GM21619 (cell line): ENCODE measurements around the gene PHF13.
"Not testable (repeated sequence)": the region's sequence is repeated elsewhere in the genome, so short reads cannot be mapped to it uniquely, and the experiment has no call there.

Experiments
- ATAC-seq: cut with Tn5 transposase; IDR thresholded peaks from one replicate; pipeline ENCODE4 v1.9.1; 2021; ENCODE audit not compliant: unreplicated experiment

Gene PHF13

GRCh38 chr1:6657138-6657537 is 43.6 kb downstream of the PHF13 start:
- ATAC-seq = no peak

GRCh38 chr1:6658359-6659060 is 45.0 kb downstream of the PHF13 start:
- ATAC-seq = no peak

DNA sequence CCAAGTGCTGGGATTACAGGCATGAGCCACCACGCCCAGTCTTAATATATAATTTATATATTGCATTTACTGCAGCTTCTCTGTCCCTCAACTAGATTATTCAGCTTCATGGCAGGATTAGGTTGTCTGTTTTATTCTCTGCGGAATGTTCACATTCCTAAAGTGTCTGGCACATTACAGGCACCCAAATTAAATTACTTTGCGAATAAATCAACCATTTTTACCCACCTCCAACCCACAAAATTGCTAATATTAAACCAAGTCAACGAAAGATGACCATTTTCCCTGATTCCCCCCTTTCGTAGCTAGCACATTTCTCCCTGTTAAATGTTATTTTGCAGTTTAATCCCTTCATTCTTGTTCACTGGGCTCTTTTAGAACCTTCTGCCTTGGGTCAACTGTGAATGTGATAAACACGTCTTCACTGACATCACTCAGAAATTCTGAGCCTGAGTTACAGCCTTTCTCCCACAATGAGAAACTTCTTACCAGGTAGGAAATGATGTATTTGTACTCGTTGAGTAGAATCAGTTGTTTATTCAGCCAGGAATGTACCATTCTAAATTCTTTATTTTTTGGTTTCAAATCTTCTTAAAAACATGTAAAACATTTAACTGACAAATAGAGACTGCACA is 47.0 kb downstream of the PHF13 start:
- ATAC-seq = no peak

- not testable (repeated sequence) for ATAC-seq
These were observed 48.9 kb downstream of the PHF13 start for GRCh38 chr1:6662468-6662867.

- no peak for ATAC-seq
These were observed 53.2 kb downstream of the PHF13 start for GRCh38 chr1:6666696-6667095.

GRCh38 chr1:6667139-6667538 is 53.6 kb downstream of the PHF13 start:
- no peak for ATAC-seq

GRCh38 chr1:6668503-6668902 is 55.0 kb downstream of the PHF13 start:
- no peak for ATAC-seq

DNA sequence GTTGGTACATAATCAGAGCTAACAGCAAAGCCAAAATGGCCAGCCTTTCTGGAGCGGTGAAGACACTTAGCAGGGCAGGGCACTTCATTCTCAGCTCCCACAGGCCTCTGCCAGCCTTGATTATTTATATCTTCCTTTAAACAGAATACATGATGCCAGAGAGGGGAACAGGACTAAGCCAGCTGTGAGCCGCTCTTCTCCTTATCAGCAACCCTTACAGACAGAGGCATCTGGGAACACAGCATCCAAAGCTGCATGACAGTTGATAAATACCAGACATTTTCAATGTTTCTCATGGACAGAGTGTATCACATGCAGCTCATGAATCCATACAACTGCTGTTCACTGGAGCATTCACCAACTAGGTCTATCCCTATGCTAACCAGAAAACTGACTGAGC is 59.0 kb downstream of the PHF13 start:
- no peak for ATAC-seq
